ENCODE data around the gene EML1.

Gene EML1

DNA sequence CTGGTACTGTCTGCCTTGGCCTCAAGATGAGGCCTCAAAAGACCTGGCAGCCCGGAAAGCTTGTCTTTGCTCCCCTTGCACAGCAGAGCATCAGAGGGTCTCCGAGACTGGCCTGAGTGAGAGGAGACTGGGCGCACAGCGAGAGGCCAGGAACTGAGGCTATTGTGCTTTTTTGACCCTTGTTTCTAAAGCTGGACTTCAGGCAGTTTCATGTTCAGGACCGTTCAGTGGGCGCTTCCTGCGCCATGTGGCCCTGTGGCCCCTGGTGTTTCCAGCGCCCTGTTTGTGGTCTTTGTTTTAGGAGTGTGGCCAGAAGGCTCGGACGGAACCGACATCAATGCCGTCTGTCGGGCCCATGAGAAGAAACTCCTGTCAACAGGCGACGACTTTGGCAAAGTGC, 145.7 kb downstream of the EML1 start:
- no peak for DNase-seq (ENCODE audit: low read depth)
- no peak overlapping the region for H3K4me3 ChIP-seq (replicated peaks; ENCODE audit: low read depth, low read length)
- TF ChIP-seq CTCF (IDR thresholded peaks at IDR 0.05; ENCODE audit: low read length, missing control alignments) = no peak

DNA sequence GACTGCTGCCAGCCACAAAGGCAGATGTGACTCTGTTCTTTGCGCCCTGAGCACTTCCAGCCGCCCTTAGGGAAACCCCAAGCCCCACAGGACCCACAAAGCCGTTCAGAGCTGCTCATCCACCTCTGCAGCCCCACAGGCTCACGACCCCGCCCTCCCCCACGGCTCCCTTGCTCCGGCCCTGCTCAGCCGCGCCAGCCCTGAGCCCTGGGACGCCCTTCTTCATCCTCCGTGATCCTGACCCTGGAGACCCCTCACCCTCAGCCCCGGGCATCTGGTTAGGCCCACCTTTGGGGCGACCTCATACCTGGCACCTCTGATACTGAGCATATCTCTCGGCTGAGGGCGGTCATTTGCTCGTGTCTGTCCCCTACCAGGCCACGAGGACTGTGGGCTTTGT, 146.2 kb downstream of the EML1 start:
- no peak for DNase-seq (ENCODE audit: low read depth)

GRCh38 chr14:99940064-99940463, 146.9 kb downstream of the EML1 start:
- no peak for DNase-seq (ENCODE audit: low read depth)
- H3K4me3 ChIP-seq (replicated peaks; ENCODE audit: low read depth, low read length) = no peak overlapping the region
- no peak for TF ChIP-seq CTCF (IDR thresholded peaks at IDR 0.05; ENCODE audit: low read length, missing control alignments)

More for the DNA sequence above, 146.2 kb downstream of the EML1 start:
- TF ChIP-seq CTCF (IDR thresholded peaks at IDR 0.05; ENCODE audit: low read length, missing control alignments) = no peak
- H3K4me3 ChIP-seq (replicated peaks; ENCODE audit: low read depth, low read length) = no peak overlapping the region

DNA sequence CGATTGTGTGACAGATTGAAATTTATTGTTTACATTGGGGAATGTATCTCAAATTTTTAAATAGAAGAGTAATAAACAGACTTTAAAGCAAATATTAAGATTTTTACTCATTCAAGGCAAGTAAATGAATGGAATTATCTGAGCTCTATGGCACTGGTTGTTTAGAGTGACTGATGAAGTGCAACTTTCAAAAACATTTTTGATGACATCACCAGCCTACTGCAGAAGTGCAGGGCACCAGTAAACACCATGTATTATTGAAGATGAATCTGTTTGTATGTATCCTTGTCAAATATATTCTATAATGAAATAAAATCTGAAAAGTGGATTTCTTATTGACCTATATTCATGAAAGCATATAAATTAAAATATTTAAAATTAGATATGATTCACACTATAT, 148.0 kb downstream of the EML1 start:
- DNase-seq (ENCODE audit: low read depth) = no peak
- H3K4me3 ChIP-seq (replicated peaks; ENCODE audit: low read depth, low read length) = no peak overlapping the region
- TF ChIP-seq CTCF (IDR thresholded peaks at IDR 0.05; ENCODE audit: low read length, missing control alignments) = no peak

DNA sequence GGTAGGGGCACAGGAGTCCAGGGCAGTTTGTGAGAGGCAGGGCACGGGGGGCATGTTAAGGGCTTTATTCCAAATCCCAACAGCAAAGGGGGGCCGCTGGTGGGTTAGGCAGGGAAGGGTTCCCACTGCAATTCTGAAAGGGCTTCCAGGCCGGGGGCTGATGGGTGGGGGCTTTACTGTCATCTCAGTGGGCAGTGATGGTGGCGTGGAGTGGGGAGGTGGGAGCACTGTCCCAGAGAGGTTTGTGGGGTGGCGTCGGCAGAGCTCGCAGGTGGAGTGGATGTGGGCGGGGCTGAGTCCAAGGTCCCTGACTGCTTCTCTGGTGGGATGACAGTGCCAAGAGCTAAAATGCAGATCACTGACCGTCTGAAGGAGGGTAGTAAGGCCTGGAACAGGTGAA, 150.4 kb downstream of the EML1 start:
- TF ChIP-seq CTCF (IDR thresholded peaks at IDR 0.05; ENCODE audit: low read length, missing control alignments) = no peak
- no peak overlapping the region for H3K4me3 ChIP-seq (replicated peaks; ENCODE audit: low read depth, low read length)
- DNase-seq (ENCODE audit: low read depth) = no peak

DNA sequence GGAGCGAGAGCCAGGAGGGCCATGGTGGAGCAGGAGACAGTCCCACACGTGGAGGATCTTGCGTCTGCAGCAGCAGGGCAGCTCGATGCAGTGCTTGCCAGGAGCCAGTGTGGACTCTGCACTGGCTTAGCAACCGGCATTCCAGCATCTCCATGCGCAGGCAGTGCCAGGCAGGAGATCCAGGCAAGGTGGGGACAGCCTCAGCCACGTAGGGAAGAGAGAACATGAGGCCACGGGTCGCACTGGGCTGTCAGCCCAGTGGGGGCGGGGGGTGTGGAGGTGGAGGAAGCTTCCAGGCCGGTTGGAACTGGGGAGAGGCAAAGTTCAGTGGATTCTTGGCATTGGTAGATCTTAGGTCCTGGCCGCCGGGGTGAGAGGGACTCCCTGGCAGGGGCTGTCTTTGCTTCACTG, 151.0 kb downstream of the EML1 start:
- no peak overlapping the region for H3K4me3 ChIP-seq (replicated peaks; ENCODE audit: low read depth, low read length)
- TF ChIP-seq CTCF (IDR thresholded peaks at IDR 0.05; ENCODE audit: low read length, missing control alignments) = no peak
- DNase-seq (ENCODE audit: low read depth) = no peak

DNA sequence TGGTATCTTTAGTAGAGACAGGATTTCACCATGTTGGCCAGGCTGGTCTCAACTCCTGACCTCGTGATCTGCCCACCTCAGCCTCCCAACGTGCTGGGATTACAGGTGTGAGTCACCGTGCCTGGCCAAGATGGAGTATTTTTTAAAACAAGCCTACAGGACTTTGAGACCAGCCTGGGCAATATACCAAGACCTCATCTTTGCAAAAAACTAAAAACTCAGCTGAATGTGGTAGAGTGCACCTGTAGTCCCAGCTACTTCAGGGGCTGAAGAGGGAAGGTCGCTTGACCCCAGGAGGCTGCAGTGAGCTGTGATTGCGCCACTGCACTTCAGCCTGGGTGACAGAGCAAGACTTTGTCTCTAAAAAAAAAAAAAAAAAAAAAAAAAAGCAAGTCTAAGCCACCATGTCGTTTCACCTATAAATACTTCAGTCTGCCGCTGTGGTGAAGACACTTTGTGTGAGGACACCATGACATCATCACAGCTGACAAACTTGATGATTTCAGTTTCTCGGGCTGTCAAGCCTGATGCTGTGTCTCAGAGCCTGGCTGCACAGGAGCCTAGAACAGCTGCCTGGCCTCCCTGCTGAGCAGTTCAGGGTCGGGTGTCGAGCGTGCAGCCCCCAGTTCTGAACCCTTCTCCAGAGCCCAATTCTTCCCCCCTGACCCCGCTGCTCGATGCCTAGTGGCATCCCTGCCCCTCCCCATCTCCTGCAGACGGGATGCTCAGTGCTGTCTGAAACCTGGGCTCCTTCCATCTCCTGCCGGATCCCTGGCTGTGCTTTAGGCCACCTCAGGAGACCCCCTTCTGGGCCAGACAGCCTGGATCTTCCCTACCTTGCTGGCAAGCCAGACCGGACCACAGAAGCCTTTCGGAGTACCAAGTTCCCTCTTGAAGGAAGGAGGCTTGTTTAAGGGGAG, 152.8 kb downstream of the EML1 start:
- TF ChIP-seq CTCF (IDR thresholded peaks at IDR 0.05; ENCODE audit: low read length, missing control alignments) = no peak
- no peak for DNase-seq (ENCODE audit: low read depth)
- no peak overlapping the region for H3K4me3 ChIP-seq (replicated peaks; ENCODE audit: low read depth, low read length)

Data from fibroblast of pulmonary artery (primary cell).